ENCODE data around the gene RTP5. TPM values are rescaled to one million over a fixed set of nuclear protein-coding genes. Genes with fewer than 3 reads are reported as not detected.

The RTP5 gene
- total and polyA plus RNA-seq, 2 of the 8 experiments (the other 6 are each of a cell fraction or from before 2014, with no cell fraction given): not detected

DNA sequence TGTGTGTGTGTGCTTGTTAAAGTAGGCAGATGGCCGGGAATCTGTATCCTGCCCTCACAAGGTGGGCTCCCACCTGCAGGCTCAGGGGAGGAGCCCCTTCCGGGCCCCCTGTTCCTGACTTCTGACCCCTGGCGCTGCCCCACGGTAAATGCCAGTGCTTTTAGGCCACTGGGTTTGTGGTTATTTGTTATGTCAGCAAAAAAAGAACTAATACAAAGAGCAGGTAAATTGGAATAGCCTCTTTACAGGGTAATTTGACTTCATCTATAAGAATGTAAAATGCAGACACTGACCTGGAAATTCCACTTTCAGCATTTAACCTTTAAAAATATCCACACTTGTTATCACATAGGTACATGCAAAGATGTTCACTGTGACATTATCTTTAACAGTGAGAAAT is 44.2 kb downstream of the RTP5 start:
- TF ChIP-seq MAFK (IDR thresholded peaks at IDR 0.05; ENCODE audit: low read depth, low read length) (peak; percentile 74; the same call in 1 of the 2 replicates), EP300 (IDR thresholded peaks at IDR 0.05; ENCODE audit: borderline replicate concordance in 1 of 2, low read depth in 2 of 2, low read length in 2 of 2) (no peak)
- Histone ChIP-seq H3K79me1 (ENCODE audit: low read depth, low read length) (no peaks in the 10 kb centered on the region), H3K56ac (replicated peaks; ENCODE audit: insufficient read length, low read depth, low read length) (no peak overlapping the region), H3K18ac (ENCODE audit: extremely low read depth, low read length) (no peak overlapping the region), H3K23ac (ENCODE audit: insufficient read length) (no peak overlapping the region), H2AK5ac (ENCODE audit: low read depth, low read length) (no peak overlapping the region), H3K14ac (ENCODE audit: insufficient read length) (no peak overlapping the region), H3K27ac (ENCODE audit: low read depth, low read length) (no peak overlapping the region), H3K36me3 (ENCODE audit: control insufficient read depth in 2 of 4, insufficient read depth in 4 of 4, low read length in 3 of 4) (no peaks in the 10 kb centered on the region), H2BK20ac (ENCODE audit: low read length) (no peak overlapping the region), H2BK12ac (ENCODE audit: low read depth, low read length) (no peak overlapping the region), H2BK5ac (ENCODE audit: low read depth, low read length) (no peak overlapping the region), H3K79me2 (ENCODE audit: control insufficient read depth in 1 of 2, insufficient read depth in 2 of 2, low read length in 2 of 2) (no peaks in the 10 kb centered on the region), H3K9ac (replicated peaks in 1 of 4; ENCODE audit: extremely low read depth in 1 of 4, low read depth in 3 of 4, low read length in 3 of 4) (no peak overlapping the region), H4K8ac (ENCODE audit: extremely low read depth, insufficient read depth, low read length) (no peak overlapping the region), H3K23me2 (ENCODE audit: low read depth, low read length) (peaks cover 4% of the 10 kb centered on the region; the same call in 1 of the 2 replicates), H2BK15ac (ENCODE audit: low read length) (no peak overlapping the region), H3K4ac (replicated peaks; ENCODE audit: insufficient read length, low read depth, low read length) (no peak overlapping the region), H3K9me3 (ENCODE audit: insufficient read depth in 2 of 2, low read depth in 1 of 2, low read length in 1 of 2) (peaks cover 0 to 7% of the 10 kb centered on the region in 2 experiments; a peak in 2 of 4 replicates), H2BK120ac (replicated peaks; ENCODE audit: low read depth, low read length) (no peak overlapping the region), H2AFZ (ENCODE audit: low read length) (no peak overlapping the region), H4K91ac (replicated peaks; ENCODE audit: insufficient read length, low read length) (no peak overlapping the region), H3K4me2 (ENCODE audit: insufficient read depth in 1 of 2, low read depth in 2 of 2, low read length in 2 of 2) (no peak overlapping the region), H3K4me3 (ENCODE audit: extremely low read depth in 1 of 4, insufficient read depth in 2 of 4, low read depth in 3 of 4, low read length in 4 of 4) (no peak overlapping the region), H3K27me3 (replicated peaks in 1 of 4; ENCODE audit: control insufficient read depth in 3 of 4, extremely low read depth in 1 of 4, insufficient read depth in 3 of 4, low read length in 3 of 4) (no peaks in the 10 kb centered on the region), H4K5ac (ENCODE audit: insufficient read length, low read depth, low read length) (no peak overlapping the region), H4K20me1 (replicated peaks in 1 of 2; ENCODE audit: control insufficient read depth in 1 of 2, insufficient read depth in 2 of 2, low read length in 2 of 2) (no peaks in the 10 kb centered on the region), H3K4me1 (replicated peaks in 1 of 4; ENCODE audit: control insufficient read depth in 3 of 4, insufficient read depth in 4 of 4, low read length in 3 of 4) (peaks cover 0 to 6% (median 5%) of the 10 kb centered on the region in 4 experiments; a peak in 3 of 7 replicates)
- FAIRE-seq (no peak), DNase-seq (ENCODE audit: low read depth in 1 of 2, low spot score in 2 of 2) (no peak)
- 96% methylated on average over 4 of the region's 4 CpGs; no CpG with 5 or more reads in 1 of the 2 experiments for WGBS, 2 experiments (ENCODE audit: extremely low coverage in 1 of 2, insufficient coverage in 1 of 2, insufficient read length in 1 of 2, insufficient replicate concordance in 2 of 2, low coverage in 1 of 2, low lambda C conversion rate in 2 of 2, missing lambda C conversion rate in 1 of 2)
- ChIA-PET POLR2A (ENCODE audit: partially characterized antibody) (no interaction called here), CTCF (ENCODE audit: partially characterized antibody) (no interaction called here)
